ENCODE data around the gene ANKRD33B.
A peak's percentile ranks its signal among the peaks of the same experiment; 100 is the strongest.

DNA sequence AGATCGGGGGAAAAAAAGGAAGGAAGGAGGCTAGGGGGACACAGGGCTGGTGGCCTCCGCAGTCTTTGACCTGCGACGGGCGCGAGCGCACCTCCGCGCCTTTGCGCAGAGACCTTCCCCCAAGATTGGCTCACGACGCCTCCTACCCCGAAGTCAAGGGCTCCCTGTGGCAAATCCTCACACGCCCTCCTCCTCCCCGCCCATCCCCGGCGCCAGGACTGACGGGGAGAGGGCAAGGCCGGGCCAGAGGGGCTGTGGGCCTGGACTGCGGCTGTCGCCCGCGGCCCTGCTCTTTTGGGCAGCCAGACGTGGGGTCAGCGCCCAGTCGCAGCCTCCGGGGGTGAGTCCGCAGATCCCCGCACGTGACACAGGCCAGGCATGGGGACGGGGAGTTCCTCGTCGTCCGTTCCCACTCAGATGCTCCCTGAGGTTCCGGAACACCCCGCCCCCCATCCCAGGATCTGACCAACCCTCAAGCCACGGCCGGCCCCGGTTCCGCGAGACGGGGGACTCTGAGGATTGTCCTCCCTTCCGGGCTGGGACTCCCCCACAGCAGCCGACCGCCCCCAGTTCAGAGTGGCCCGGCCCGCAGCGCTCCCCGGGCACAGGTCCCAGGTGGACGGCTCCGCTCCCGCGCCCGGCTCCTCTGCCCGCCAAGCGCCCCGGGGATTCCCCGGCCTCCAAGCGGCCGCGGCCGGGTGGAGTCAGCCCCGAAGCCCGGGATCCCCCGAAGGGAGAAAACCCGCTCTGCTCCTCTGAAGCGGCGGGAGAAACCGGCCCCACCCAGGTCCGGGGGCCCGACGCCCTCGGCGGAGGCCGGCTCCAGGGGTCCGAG is 543 bp upstream of the ANKRD33B start:
- TF ChIP-seq, protein P1, sequence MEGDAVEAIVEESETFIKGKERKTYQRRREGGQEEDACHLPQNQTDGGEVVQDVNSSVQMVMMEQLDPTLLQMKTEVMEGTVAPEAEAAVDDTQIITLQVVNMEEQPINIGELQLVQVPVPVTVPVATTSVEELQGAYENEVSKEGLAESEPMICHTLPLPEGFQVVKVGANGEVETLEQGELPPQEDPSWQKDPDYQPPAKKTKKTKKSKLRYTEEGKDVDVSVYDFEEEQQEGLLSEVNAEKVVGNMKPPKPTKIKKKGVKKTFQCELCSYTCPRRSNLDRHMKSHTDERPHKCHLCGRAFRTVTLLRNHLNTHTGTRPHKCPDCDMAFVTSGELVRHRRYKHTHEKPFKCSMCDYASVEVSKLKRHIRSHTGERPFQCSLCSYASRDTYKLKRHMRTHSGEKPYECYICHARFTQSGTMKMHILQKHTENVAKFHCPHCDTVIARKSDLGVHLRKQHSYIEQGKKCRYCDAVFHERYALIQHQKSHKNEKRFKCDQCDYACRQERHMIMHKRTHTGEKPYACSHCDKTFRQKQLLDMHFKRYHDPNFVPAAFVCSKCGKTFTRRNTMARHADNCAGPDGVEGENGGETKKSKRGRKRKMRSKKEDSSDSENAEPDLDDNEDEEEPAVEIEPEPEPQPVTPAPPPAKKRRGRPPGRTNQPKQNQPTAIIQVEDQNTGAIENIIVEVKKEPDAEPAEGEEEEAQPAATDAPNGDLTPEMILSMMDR (IDR thresholded peaks at IDR 0.05), result peak in 1 of 6 experiments; percentile 11
- TF ChIP-seq POLR2AphosphoS5 (IDR thresholded peaks at IDR 0.05) (peak; percentile 19 to 28), POLR2A (IDR thresholded peaks at IDR 0.05) (peak in 1 of 4 donors; percentile 6), EP300 (IDR thresholded peaks at IDR 0.05) (peak in 1 of 4 donors; percentile 1)

Data from upper lobe of left lung (tissue), 4 donors.